Effector CD4-positive, alpha-beta T cell (primary cell): ENCODE measurements around the gene MFSD8.
"Not testable (repeated sequence)": the region's sequence is repeated elsewhere in the genome, so short reads cannot be mapped to it uniquely, and the experiment has no call there.

Experiments
- DNase-seq: peaks from one replicate; pipeline ENCODE4 v3.0.0-alpha.2; 2020
- total RNA-seq: gene quantifications from one replicate; lab custom pipeline; 2026; lab: John Stamatoyannopoulos, UW

Gene MFSD8
- total RNA-seq, result 30.2 reads per million, percentile 56 among the genes with 10 or more reads in this experiment

DNA sequence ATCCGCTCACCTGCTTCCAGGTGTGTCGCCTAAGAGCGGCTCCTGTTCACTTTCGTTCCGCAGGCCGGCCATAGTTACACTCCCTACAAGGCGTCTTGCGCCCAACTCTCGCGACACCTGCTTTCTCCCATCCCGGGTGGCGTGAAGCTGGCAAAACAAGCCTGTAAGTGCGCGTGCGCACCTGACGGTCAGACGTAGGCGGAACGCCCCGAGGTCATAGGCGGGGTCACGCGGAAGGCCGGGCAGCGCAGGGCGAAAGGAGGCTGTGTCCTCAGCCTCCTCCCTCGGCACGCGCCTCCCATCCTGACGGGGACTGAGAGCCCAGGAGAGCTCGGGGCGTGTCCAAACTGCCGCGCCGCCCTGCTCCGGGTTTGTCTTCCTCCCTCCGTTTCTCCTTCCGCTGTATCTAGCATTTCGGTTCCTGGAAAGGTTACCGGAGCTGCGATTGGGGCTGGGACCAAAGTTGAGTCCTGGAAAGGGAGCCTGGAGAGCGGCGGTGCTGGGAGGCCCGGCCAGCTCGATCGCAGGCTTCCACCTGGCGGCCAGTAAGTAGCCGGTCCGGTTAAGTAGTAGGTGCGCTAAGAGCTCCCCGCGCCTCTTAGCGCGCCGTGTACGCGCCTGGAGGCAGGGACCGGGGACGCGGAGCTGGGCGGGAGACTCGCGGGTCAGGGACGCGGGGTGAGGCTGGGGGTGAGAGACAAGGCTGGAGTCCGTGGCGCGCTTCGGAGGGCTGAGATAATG is at the start of gene MFSD8, which contains the start of gene ABHD18:
TSS of gene MFSD8 (minus strand) at position 112 of the 741 bp plus-strand sequence. CDS start at position 72, 40 bp downstream.
TSS of gene ABHD18 (plus strand) at position 345 of the 741 bp plus-strand sequence. CDS start 17,550 bp downstream, outside the sequence.
- DNase-seq, result peak; percentile 99

DNA sequence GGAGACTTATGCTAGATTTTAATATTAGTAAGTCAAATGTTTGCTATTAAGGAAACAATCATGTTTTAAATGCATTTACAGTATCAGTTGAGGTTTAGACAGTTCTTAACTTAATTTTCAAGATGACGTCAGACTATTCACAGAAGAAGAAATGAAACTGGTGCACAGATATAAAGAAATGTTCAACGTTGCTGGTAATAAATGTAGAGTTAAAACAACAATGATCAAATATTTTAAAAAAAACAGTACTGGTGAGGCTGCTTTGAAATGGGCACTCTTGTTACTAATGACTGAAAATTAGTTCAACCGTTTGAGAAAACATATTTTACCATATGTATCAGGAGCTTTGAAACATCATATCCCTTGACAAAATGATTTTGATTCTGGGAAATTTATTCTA is 44.5 kb upstream of the MFSD8 start:
- DNase-seq, result no peak

- no peak for DNase-seq
Observed at GRCh38 chr4:128006592-128006991, 41.6 kb upstream of the MFSD8 start.

DNA sequence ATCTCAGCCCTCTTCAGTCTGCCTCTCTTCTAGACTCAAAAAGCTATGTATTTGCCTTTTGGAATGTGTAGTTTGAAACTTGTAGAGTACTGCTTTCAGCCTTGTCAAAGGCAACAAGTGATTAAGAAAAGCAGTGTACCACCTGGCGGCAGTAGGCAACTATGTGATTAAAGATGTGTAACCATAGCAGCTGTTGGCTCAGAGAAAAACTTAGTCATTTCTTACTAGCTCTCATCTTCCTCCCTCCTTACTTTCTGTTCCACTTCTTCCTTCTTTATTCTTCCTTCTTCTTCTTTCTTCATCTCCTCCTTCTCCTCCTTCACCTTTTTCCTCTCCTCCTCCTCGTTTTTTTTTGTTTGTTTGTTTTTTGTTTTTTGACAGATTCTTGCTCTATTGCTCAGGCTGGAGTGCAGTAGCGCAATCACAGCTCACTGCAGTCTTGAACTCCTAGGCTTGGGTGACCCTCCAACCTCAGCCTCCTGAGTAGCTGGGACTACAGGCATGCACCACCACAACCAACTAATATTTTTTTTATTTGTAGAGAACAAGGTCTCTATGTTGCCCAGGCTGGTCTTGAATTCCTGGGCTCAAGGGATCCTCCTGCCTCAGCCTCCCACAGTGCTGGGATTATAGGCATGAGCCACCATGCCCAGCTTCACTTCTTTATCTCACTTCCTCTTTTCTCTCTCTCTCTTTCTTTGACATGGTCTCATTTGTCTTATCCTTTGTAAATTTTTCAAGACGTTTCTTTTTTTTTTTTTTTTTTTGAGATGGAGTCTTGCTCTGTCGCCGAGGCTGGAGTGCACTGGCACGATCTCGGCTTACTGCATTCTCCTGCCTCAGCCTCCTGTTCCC is 32.8 kb upstream of the MFSD8 start:
- DNase-seq, result peak; percentile 4

GRCh38 chr4:127996521-127996920 is 31.5 kb upstream of the MFSD8 start:
- not testable (repeated sequence) for DNase-seq

- DNase-seq, result no peak
Observed at GRCh38 chr4:127995776-127996175, 30.8 kb upstream of the MFSD8 start.

GRCh38 chr4:127993151-127993550 is 28.2 kb upstream of the MFSD8 start:
- DNase-seq, result no peak

GRCh38 chr4:127988638-127989037 is 23.7 kb upstream of the MFSD8 start:
- no peak for DNase-seq

DNA sequence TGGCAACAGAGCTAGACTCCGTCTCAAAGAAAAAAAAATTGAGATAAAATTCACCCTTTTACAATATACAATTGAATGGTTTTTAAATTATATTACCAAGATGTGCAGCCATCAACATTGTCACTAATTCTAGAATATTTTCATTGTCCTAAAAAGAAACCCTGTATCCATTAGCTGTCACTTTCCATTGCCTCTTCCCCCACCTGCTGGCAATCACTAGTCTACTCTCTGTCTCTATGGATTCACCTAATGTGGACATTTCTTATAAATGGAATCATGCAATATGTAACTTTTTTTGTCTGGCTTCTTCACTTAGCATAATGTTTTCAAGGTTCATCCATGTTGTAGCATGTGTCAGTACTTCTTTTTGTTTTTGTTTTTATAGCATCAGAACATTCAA is 21.0 kb upstream of the MFSD8 start:
- no peak for DNase-seq

- no peak for DNase-seq
Observed at GRCh38 chr4:127982445-127982844, 17.5 kb upstream of the MFSD8 start.

DNA sequence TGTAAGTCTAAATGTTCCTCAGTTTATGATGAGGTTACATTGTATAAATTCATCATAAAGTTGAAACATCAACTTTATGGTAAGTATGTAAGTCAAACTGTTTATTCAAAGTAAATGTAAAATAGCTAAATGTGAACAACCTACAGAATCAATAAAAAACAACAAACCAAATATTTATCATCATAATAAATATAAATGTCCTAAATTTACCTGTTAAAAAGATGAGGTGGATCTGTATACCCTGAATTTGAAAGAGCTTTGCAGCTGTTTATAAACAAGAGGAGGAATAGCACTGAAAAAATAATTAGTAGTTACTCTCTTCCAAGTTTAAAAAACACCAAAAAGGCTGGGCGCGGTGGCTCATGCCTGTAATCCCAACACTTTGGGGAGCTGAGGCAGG is 14.0 kb upstream of the MFSD8 start:
- DNase-seq, result no peak

DNA sequence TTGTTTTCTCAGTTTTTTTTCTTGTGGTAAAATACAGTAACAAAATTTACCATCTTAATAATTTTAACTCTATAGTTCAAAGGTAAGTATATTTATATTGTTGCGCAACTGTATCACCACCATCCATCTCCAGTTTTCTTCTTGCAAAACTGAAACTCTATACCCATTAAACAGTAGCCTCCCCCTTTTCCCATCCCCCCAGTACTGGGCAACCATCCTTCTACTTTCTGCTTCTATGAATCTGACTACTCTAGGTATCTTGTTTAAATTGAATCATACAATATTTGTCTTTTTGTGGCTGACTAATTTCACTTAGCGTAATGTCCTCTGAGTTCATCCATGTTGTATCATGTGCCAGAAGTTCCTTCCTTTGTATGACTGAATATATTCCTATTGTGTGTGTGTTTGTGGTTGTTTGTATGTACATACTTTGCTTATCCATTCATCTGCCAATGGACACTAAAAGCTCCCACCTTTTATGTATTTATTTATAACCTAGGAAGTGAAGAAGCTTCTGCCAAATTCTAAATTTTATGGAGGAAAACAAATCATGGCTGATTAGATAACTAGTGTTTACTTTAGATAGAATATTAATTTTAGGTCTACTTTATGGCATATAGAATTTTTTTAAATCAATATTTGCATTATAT is 10.3 kb upstream of the MFSD8 start:
- DNase-seq, result no peak

DNA sequence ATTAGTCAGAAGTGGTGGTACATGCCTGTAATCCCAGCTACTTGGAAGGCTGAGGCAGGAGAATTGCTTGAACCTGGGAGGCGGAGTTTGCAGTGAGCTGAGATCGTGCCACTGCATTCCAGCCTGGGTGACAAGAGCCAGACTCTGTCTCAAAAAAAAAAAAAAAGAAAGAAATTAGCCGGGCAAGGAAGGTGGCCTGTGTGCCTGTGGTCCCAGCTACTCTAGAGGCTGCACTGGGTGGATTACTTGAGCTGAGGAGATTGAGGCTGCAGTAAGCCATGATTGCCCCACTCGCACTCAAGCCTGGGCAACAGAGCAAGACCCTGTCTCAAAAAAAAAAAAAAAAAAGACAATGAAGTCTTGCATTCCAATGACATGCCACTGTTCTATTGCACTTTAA is 6.0 kb upstream of the MFSD8 start:
- not testable (repeated sequence) for DNase-seq

GRCh38 chr4:127968586-127968985 is 3.6 kb upstream of the MFSD8 start:
- DNase-seq, result no peak

DNA sequence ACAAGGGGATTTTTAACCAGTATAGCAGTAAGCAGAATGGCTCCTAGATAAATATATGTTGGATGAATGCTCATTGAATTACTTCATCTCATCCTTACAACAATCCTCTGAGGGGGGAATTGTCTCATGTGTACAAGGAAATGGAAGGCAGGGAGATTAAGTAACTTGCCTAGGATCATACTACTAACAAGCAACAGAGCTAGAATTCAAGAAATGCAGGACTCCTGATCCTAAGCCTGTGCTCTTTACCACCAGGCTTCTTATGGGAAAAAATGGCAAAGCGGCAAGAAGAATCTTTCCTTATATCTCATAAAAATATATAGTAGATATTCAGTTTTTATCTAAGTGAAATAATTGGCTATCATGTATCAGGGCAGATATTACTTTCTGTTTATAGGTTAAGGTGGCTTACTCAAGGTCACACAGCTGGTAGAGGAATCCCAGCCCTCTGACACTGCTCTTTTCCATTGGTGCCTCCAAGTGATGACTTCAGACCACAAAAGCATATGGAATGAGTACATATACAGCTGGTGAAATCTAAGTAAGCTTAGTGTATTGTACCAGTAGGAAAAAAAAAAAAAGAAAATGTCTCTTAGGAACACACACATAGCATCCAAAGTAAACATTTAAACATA is 2.3 kb upstream of the MFSD8 start:
- no peak for DNase-seq

DNA sequence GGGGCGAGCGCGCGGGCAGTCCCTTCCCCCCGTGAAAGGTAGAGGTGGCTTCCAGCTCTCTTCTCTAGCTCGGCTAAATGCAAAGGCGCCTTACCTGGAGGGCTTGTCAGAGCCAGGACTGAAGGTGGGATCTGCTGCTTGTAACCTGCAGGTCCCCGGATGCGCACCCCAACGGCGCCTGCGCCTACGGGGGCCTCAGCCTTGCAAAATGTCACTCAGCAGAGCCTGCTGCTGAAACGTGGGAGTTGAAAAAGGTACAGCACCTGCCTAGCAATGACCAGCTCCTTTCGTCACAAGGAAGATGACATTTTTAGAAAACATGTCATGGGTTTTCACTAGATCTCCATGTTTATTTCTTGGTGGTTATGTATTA is 816 bp upstream of the MFSD8 start:
- DNase-seq, result peak; percentile 61

DNA sequence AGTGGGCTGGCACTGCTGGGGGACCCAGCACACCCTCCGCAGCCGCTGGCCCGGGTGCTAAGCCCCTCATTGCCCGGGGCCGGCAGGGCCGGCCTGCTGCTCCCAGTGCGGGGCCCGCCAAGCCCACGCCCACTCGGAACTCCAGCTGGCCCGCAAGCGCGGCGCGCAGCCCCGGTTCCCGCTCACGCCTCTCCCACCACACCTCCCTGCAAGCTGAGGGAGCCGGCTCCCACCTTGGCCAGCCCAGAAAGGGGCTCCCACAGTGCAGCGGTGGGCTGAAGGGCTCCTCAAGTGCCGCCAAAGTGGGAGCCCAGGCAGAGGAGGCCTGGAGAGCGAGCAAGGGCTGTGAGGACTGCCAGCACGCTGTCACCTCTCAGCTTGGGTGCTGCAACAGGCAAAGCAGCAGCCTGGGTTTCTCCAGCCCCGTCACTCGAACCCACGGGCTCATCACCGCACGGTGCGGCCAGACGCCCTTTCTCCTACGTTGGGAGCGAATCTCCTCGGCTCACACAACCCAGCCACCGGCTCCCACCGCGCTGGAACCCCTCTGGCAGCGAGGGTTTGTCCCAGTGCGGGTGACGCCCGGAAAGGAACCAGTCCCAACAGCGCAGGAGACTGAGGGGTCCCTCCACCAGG is 429 bp downstream of the MFSD8 start:
- not testable (repeated sequence) for DNase-seq

- not testable (repeated sequence) for DNase-seq
Observed at GRCh38 chr4:127963633-127964398, 1.2 kb downstream of the MFSD8 start.

DNA sequence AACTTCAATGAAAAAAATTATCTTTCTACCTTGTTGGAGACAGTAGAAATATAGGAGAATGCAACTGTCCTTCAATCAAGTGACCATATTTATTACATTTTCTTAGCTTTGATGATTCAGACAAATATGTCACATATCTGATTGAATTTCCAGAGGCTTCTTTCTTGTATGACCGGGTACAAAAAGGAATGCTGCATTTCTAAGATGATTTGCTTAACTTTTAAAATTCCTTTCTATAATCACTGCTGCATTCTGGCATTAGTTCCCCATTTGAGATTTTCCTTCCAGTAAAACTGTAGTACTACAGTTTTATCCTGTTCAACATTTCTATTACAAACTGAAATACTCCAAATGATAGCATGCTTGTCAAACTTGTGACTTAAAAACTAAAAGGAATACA is 5.2 kb downstream of the MFSD8 start:
- no peak for DNase-seq

- DNase-seq, result no peak
Observed at GRCh38 chr4:127957105-127957504, 7.9 kb downstream of the MFSD8 start.

DNA sequence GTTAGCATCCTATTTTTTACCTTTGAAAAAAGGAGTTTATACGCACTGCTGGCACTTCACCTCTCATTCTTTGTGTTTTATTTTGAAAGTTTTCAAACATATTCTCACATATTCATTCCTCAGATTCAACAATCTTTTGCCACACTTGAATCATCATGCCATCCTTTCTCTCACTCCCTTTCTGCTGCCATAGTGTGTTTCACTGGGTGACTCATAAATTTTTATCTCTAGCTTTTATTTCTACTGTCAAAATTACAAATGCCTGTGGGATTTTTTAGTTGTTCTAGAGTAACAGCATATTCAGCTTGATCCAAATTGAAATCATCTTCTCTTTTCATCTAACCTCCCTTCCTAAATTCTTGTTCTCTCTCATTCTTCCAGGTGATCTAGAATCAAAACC is 28.0 kb downstream of the MFSD8 start:
- no peak for DNase-seq
